Measurements from ENCODE around the gene STK38.

- TF ChIP-seq, protein P1, sequence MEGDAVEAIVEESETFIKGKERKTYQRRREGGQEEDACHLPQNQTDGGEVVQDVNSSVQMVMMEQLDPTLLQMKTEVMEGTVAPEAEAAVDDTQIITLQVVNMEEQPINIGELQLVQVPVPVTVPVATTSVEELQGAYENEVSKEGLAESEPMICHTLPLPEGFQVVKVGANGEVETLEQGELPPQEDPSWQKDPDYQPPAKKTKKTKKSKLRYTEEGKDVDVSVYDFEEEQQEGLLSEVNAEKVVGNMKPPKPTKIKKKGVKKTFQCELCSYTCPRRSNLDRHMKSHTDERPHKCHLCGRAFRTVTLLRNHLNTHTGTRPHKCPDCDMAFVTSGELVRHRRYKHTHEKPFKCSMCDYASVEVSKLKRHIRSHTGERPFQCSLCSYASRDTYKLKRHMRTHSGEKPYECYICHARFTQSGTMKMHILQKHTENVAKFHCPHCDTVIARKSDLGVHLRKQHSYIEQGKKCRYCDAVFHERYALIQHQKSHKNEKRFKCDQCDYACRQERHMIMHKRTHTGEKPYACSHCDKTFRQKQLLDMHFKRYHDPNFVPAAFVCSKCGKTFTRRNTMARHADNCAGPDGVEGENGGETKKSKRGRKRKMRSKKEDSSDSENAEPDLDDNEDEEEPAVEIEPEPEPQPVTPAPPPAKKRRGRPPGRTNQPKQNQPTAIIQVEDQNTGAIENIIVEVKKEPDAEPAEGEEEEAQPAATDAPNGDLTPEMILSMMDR (conservative IDR thresholded peaks at IDR 0.05; ENCODE audit: low read depth, low read length) = no peak
- TF ChIP-seq EZH2 (IDR thresholded peaks at IDR 0.05; ENCODE audit: low read length, unreplicated experiment) = no peak
Measured at GRCh38 chr6:36544228-36544627, 3.1 kb downstream of the STK38 start.
